ENCODE measurements around the gene LAMTOR2. TPM values are rescaled to one million over a fixed set of nuclear protein-coding genes. Genes with fewer than 3 reads are reported as not detected.
A peak's percentile ranks its signal among the peaks of the same experiment; 100 is the strongest.

LAMTOR2 gene
- total and polyA plus RNA-seq, 2 of the 8 experiments (the other 6 are each of a cell fraction or from before 2014, with no cell fraction given) = 54.7 to 122 TPM

DNA sequence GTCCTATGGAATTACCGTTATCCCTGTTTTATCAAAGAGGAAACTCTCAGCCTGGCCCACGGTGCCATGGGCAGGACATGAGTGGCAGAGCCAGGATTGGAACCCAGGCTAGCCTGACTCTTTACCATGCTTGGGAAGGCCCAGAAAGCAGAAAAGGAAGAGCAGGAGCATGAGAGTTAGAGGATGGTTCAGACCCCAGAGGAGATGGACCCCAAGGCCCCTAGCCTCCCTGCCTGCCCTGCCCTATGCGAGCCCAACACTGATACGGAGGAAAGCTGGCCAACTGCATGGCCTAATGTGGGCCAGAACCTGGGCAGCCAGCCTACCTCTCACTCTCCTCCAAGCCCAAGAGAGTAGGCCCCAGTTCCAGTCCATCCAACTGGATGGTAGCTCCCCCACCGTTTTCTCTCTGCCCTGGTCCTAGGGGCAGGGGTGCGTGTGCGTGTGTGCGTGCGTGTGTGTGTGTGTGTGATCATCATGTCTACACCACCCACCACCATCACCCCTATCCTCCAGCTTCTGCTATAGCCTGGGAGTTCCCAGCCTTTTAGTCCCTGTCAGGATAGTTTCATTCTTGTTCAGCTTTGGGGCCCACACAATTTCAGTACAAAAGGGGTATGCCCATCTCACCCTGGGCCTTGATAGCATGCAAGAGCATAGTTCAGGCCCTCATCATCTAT is 43.1 kb downstream of the LAMTOR2 start:
- Histone ChIP-seq H3K23me2 (ENCODE audit: low read depth, low read length) (no peaks in the 10 kb centered on the region), H2BK20ac (ENCODE audit: low read length) (peak overlapping the region; percentile 82; the same call in 1 of the 2 replicates), H3K4me2 (ENCODE audit: insufficient read depth in 1 of 2, low read depth in 2 of 2, low read length in 2 of 2) (no peak overlapping the region), H3K23ac (ENCODE audit: insufficient read length) (no peak overlapping the region), H3K4me1 (replicated peaks in 1 of 4; ENCODE audit: control insufficient read depth in 3 of 4, insufficient read depth in 4 of 4, low read length in 3 of 4) (peaks cover 0 to 10% (median 3%) of the 10 kb centered on the region in 4 experiments; a peak in 3 of 7 replicates), H3K4ac (replicated peaks; ENCODE audit: insufficient read length, low read depth, low read length) (no peak overlapping the region), H2AK5ac (ENCODE audit: low read depth, low read length) (peak overlapping the region; percentile 1; the same call in 1 of the 2 replicates), H3K79me2 (ENCODE audit: control insufficient read depth in 1 of 2, insufficient read depth in 2 of 2, low read length in 2 of 2) (0 out of 4 replicates have a peak, but pooled peaks cover 0 to 3% of the 10 kb centered on the region in 2 experiments), H2BK12ac (ENCODE audit: low read depth, low read length) (0 out of 2 replicates have a peak overlapping the region, but pooled peaks have one; percentile 71), H2BK120ac (replicated peaks; ENCODE audit: low read depth, low read length) (no peak overlapping the region), H3K14ac (ENCODE audit: insufficient read length) (no peak overlapping the region), H2BK5ac (ENCODE audit: low read depth, low read length) (no peak overlapping the region), H2BK15ac (ENCODE audit: low read length) (peak overlapping the region; percentile 88; the same call in 1 of the 2 replicates), H4K5ac (ENCODE audit: insufficient read length, low read depth, low read length) (no peak overlapping the region), H3K9ac (replicated peaks in 1 of 4; ENCODE audit: extremely low read depth in 1 of 4, low read depth in 3 of 4, low read length in 3 of 4) (no peak overlapping the region; a peak in 1 of 7 replicates), H3K79me1 (ENCODE audit: low read depth, low read length) (no peaks in the 10 kb centered on the region), H3K18ac (ENCODE audit: extremely low read depth, low read length) (no peak overlapping the region), H2AFZ (ENCODE audit: low read length) (no peak overlapping the region), H3K36me3 (ENCODE audit: control insufficient read depth in 2 of 4, insufficient read depth in 4 of 4, low read length in 3 of 4) (no peaks in the 10 kb centered on the region), H4K8ac (ENCODE audit: extremely low read depth, insufficient read depth, low read length) (no peak overlapping the region), H3K27ac (ENCODE audit: low read depth, low read length) (no peak overlapping the region), H4K91ac (replicated peaks; ENCODE audit: insufficient read length, low read length) (no peak overlapping the region), H4K20me1 (replicated peaks in 1 of 2; ENCODE audit: control insufficient read depth in 1 of 2, insufficient read depth in 2 of 2, low read length in 2 of 2) (peaks cover 2 to 11% of the 10 kb centered on the region in 2 experiments), H3K4me3 (ENCODE audit: extremely low read depth in 1 of 4, insufficient read depth in 2 of 4, low read depth in 3 of 4, low read length in 4 of 4) (no peak overlapping the region), H3K56ac (replicated peaks; ENCODE audit: insufficient read length, low read depth, low read length) (no peak overlapping the region), H3K27me3 (replicated peaks in 1 of 4; ENCODE audit: control insufficient read depth in 3 of 4, extremely low read depth in 1 of 4, insufficient read depth in 3 of 4, low read length in 3 of 4) (no peaks in the 10 kb centered on the region; a peak in 1 of 7 replicates), H3K9me3 (ENCODE audit: insufficient read depth in 2 of 2, low read depth in 1 of 2, low read length in 1 of 2) (no peaks in the 10 kb centered on the region)
- DNase-seq (ENCODE audit: low read depth in 1 of 2, low spot score in 2 of 2) = no peak
- no peak for FAIRE-seq
- ChIA-PET POLR2A (ENCODE audit: partially characterized antibody) (interaction anchor here (0.7 to 29.6 kb wide), 5 partner anchors 7 to 393 kb away, joined by 3 to 763 read pairs (median 3); partner anchors contain the start of gene LMNA), CTCF (ENCODE audit: partially characterized antibody) (interaction anchor here (0.6 to 29.5 kb wide), 21 partner anchors 7 to 1112 kb away, joined by 3 to 1994 read pairs (median 7); partner anchors contain the start of genes LMNA, MEX3A and SLC25A44)
- TF ChIP-seq CREB1 (IDR thresholded peaks at IDR 0.05) = no peak
- TF ChIP-seq SRF (IDR thresholded peaks at IDR 0.05; ENCODE audit: low read depth, low read length) = no peak
- no peak for TF ChIP-seq CBX8 (IDR thresholded peaks at IDR 0.05; ENCODE audit: borderline replicate concordance, low read depth, low read length)
- no peak for TF ChIP-seq GTF2F1 (IDR thresholded peaks at IDR 0.05; ENCODE audit: borderline replicate concordance, low read depth, low read length)
- no peak for TF ChIP-seq KDM1A (IDR thresholded peaks at IDR 0.05; ENCODE audit: borderline replicate concordance, low read length)
- TF ChIP-seq CHD2 (IDR thresholded peaks at IDR 0.05; ENCODE audit: low read length) = no peak
- no peak for TF ChIP-seq EP300 (IDR thresholded peaks at IDR 0.05; ENCODE audit: borderline replicate concordance in 1 of 2, low read depth in 2 of 2, low read length in 2 of 2)
- no peak for TF ChIP-seq SIX5 (IDR thresholded peaks at IDR 0.05; ENCODE audit: low read depth, low read length)
- TF ChIP-seq, protein P1, sequence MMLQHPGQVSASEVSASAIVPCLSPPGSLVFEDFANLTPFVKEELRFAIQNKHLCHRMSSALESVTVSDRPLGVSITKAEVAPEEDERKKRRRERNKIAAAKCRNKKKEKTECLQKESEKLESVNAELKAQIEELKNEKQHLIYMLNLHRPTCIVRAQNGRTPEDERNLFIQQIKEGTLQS (IDR thresholded peaks at IDR 0.05; ENCODE audit: insufficient read depth, low read depth, low read length) = no peak
- TF ChIP-seq HDAC6 (IDR thresholded peaks at IDR 0.05; ENCODE audit: low read depth, low read length) = no peak
- TF ChIP-seq RXRA (IDR thresholded peaks at IDR 0.05; ENCODE audit: insufficient read depth, low read depth, low read length) = no peak
- no peak for TF ChIP-seq RBBP5 (IDR thresholded peaks at IDR 0.05; ENCODE audit: borderline replicate concordance, low read depth, low read length)
- 90% methylated on average over 9 of the region's 9 CpGs; no CpG with 5 or more reads in 1 of the 2 experiments for WGBS, 2 experiments (ENCODE audit: extremely low coverage in 1 of 2, insufficient coverage in 1 of 2, insufficient read length in 1 of 2, insufficient replicate concordance in 2 of 2, low coverage in 1 of 2, low lambda C conversion rate in 2 of 2, missing lambda C conversion rate in 1 of 2)
